ENCODE measurements around the gene AGPAT1.

AGPAT1 gene

DNA sequence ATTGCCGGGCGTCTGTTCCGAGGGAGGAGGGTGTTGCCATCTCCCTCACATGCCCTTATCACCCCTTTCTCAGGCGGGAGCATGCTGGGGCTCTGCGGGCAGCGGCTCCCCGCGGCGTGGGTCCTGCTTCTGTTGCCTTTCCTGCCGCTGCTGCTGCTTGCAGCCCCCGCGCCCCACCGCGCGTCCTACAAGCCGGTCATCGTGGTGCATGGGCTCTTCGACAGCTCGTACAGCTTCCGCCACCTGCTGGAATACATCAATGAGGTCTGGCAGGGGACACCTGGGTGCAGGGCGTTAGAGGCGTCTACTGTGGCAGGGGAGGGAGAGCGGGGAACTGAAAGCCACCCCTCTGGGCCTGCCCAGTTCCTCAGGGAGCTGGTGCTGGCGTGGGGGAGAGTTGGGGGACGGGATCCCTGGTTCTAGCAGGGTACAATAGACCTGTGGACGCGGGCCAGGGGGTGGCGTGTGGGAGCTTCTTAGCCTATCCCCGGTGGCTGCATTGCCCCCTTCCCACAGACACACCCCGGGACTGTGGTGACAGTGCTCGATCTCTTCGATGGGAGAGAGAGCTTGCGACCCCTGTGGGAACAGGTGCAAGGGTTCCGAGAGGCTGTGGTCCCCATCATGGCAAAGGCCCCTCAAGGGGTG lies 21.2 kb downstream of the AGPAT1 start:
- Histone ChIP-seq H3K4me1 (ENCODE audit: control insufficient read depth in 1 of 2, insufficient read depth in 2 of 2, low read length in 2 of 2) (peaks cover 20 to 32% of the 10 kb centered on the region in 2 donors), H3K4me3 (ENCODE audit: low read depth in 1 of 2, low read length in 2 of 2) (peak overlapping the region; percentile 87 to 98), H3K9me3 (ENCODE audit: control insufficient read depth in 1 of 2, low read length in 2 of 2) (no peaks in the 10 kb centered on the region), H3K27ac (ENCODE audit: low read depth, low read length) (peak overlapping the region; percentile 85), H3K9ac (ENCODE audit: low read depth in 1 of 2, low read length in 2 of 2) (peak overlapping the region; percentile 86 to 91), H3K27me3 (ENCODE audit: control insufficient read depth in 1 of 2, insufficient read depth in 2 of 2, low read length in 2 of 2) (no peaks in the 10 kb centered on the region), H3K36me3 (ENCODE audit: control insufficient read depth in 1 of 2, insufficient read depth in 2 of 2, low read length in 2 of 2) (peaks cover 14 to 15% of the 10 kb centered on the region in 2 donors)

DNA sequence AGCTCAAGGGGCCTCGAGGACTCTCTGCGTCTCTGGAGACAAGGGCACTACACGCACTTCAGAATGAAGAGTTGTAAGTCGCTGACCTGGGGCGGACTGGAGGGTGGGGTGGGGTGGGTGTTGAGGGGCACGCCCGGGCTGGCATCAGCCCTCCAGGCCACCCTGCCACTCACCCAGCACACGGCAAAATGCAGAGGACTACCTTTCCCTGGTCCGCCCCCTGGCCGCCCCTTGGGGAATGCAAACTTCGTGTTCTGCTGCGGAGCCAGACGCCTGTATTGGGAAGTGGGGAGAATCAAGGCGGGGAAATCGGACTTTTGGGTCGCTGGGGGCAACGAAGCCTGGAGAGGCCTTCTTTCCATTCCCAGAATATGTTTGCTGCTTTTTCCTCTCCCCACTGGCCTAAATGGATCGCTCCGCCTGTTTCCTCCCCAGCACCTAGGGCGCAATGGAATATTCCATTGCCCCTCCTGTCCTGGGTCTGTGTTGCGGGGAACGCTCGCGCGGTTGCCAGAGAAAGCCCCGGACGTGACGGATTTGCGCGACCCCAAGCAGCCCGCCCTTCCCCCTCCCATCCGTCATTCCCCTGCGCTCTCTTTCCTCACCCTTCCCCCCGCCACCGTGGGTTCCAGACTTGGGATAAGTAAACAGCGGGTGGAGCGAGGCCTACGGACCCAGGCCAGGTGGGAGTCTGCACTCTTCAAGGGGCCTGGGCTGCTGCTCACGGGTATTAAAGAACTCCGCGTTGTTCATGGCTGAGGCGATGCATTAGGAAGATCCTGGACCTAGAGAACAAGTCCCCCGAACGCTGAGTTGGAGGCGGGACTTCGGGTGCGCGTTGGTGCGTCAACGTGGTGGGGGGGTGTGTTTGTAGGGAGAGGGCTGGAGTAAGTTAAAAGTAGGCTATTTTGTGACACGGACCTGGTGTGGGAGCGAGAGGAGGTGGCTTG lies 22.0 kb downstream of the AGPAT1 start, which contains the start of gene PPT2:
PPT2 (plus strand) TSS at position 578 of the 950 bp plus-strand sequence. CDS start 454 bp downstream, outside the sequence.
- H3K4me3 ChIP-seq (ENCODE audit: low read depth in 1 of 2, low read length in 2 of 2): peak within 1 kb of the TSS; percentile 87 to 98
- H3K9ac ChIP-seq (ENCODE audit: low read depth in 1 of 2, low read length in 2 of 2): peak within 1 kb of the TSS; percentile 86 to 91
- H3K27me3 ChIP-seq (ENCODE audit: control insufficient read depth in 1 of 2, insufficient read depth in 2 of 2, low read length in 2 of 2): no peaks in the 10 kb centered on the region
- H3K9me3 ChIP-seq (ENCODE audit: control insufficient read depth in 1 of 2, low read length in 2 of 2): no peaks in the 10 kb centered on the region
- peaks cover 14 to 15% of the 10 kb centered on the region in 2 donors for H3K36me3 ChIP-seq (ENCODE audit: control insufficient read depth in 1 of 2, insufficient read depth in 2 of 2, low read length in 2 of 2)
- H3K4me1 ChIP-seq (ENCODE audit: control insufficient read depth in 1 of 2, insufficient read depth in 2 of 2, low read length in 2 of 2): peaks cover 20 to 32% of the 10 kb centered on the region in 2 donors
- peak within 1 kb of the TSS; percentile 85 for H3K27ac ChIP-seq (ENCODE audit: low read depth, low read length)

DNA sequence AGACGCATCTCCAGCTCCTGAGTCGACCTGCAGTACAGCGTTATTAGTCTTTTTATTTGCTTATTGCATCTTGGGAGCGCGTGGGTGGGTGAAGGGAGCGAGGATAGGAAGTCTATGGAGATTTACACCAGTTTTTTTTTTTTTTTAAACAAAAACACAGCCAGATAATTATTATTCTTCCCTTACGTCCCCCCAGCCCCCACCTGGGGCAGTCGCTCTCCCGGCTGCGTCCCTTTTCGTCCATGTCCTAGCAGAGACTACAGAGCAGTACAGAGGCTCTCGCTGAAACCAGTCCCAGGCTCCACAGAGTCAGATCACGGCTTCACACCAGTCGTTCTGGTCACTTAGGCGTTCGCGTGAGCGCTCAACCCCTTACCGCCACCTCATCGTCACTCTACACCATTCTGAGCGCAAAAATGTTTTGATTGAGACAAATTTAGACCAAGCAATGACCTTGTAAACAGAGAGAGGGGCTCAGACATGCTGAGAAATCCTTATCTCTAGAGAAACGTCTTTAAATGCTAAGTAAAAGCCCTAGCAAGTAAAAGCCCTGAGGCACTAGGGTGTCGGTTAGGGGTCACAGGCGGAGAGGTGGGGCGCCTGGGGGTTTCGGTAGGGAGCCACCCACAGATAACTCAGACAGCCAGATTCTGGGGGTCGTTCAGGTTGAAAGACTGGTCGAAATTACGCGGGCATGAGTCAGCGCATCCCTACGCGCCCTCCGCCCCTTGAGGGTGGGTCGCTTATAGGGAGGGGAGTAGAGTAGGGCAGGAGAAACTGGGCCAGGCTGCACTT lies 22.9 kb downstream of the AGPAT1 start:
- Histone ChIP-seq H3K9me3 (ENCODE audit: control insufficient read depth in 1 of 2, low read length in 2 of 2) (no peaks in the 10 kb centered on the region), H3K27me3 (ENCODE audit: control insufficient read depth in 1 of 2, insufficient read depth in 2 of 2, low read length in 2 of 2) (no peaks in the 10 kb centered on the region), H3K27ac (ENCODE audit: low read depth, low read length) (peak overlapping the region; percentile 85), H3K4me3 (ENCODE audit: low read depth in 1 of 2, low read length in 2 of 2) (peak overlapping the region; percentile 87 to 98), H3K9ac (ENCODE audit: low read depth in 1 of 2, low read length in 2 of 2) (peak overlapping the region; percentile 86 to 91), H3K36me3 (ENCODE audit: control insufficient read depth in 1 of 2, insufficient read depth in 2 of 2, low read length in 2 of 2) (peaks cover 7 to 9% of the 10 kb centered on the region in 2 donors), H3K4me1 (ENCODE audit: control insufficient read depth in 1 of 2, insufficient read depth in 2 of 2, low read length in 2 of 2) (peaks cover 20 to 32% of the 10 kb centered on the region in 2 donors)

DNA sequence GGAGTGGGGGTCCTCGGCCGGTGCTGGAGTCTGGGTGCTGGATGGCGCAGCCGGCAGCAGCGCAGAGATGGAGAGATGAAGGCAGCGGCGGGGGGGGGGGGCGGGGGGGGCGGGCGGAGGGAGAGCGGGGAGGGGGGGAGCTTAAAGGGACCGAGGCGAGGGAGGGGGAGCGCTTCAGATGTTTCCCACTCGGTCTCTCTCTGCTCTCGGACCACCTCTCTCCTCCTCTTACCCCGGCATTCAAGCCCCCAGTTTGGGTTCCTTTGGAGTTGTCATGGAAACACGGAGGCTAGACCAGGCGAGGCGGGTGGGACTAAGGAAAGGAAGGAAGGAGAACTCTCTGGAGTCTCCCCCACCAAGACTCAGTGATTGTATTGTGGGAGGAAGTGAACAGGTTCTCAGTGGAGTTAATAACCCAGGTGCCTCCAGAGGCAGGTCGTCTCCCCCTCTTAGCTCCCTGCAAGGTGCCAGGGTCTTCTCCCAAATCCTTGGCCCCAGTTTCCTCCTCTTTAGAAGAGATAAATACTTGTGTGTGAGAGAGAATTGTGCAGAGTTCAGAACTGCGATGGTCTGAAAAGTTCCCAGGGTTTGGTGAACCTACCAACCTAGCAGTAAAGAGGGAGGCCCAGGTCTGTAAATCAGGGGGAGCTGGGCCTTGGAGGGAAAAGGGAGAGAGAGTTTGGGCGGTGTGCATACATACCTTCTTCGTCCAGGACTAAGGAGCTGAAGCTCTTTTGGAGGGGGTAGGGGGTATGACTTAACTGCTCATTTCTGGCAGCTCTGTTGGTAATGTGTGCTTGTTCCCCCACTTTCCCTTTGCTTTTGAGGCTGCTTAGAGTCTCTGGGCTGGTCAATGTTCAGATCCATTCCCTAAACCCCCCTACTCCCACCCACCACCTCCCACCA lies 23.8 kb downstream of the AGPAT1 start, which contains the start of gene PRRT1:
PRRT1 (minus strand) TSS at position 77 of the 906 bp plus-strand sequence. CDS start 112 bp downstream, outside the sequence.
- no peak within 1 kb of the TSS for H3K27ac ChIP-seq (ENCODE audit: low read depth, low read length)
- H3K9me3 ChIP-seq (ENCODE audit: control insufficient read depth in 1 of 2, low read length in 2 of 2): no peaks in the 10 kb centered on the region
- peak within 1 kb of the TSS; percentile 87 to 98 for H3K4me3 ChIP-seq (ENCODE audit: low read depth in 1 of 2, low read length in 2 of 2)
- H3K27me3 ChIP-seq (ENCODE audit: control insufficient read depth in 1 of 2, insufficient read depth in 2 of 2, low read length in 2 of 2): no peaks in the 10 kb centered on the region
- peaks cover 20 to 32% of the 10 kb centered on the region in 2 donors for H3K4me1 ChIP-seq (ENCODE audit: control insufficient read depth in 1 of 2, insufficient read depth in 2 of 2, low read length in 2 of 2)
- H3K9ac ChIP-seq (ENCODE audit: low read depth in 1 of 2, low read length in 2 of 2): peak within 1 kb of the TSS; percentile 86 to 91
- peaks cover 0 to 3% of the 10 kb centered on the region in 2 donors for H3K36me3 ChIP-seq (ENCODE audit: control insufficient read depth in 1 of 2, insufficient read depth in 2 of 2, low read length in 2 of 2)

DNA sequence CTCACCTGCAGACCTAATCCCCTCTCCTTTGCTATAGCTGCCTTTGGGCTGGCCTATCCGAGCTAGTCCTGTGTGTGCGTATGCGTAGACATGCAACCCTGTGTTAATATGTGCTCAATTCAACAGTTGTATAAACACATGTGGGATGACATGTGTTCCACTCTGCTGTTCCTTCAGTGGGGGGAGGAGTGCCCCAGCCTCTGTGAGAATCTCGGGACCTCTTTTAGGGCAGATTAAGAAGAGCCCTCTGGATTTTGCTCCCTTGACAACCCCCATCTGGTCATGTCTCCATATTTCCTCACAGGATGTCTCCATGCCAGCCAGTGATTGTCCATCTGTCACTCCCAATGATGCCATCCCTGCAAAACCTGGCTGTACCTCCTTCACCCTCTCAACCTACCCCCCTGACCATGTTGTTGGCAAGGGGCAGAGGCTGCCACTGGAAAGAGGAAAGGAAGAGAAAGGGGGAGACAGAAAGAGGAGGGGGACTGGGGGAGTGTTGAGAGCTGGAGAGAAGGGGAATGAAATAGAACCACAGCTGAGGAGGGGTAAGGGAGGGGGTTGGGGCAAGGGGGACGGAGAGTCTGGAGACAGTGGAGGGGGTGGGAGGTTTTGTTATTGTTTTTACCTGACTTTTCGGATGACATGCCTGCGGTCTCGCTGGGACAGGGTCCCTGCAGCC lies 24.6 kb downstream of the AGPAT1 start:
- Histone ChIP-seq H3K4me1 (ENCODE audit: control insufficient read depth in 1 of 2, insufficient read depth in 2 of 2, low read length in 2 of 2) (peaks cover 20 to 32% of the 10 kb centered on the region in 2 donors), H3K27me3 (ENCODE audit: control insufficient read depth in 1 of 2, insufficient read depth in 2 of 2, low read length in 2 of 2) (no peaks in the 10 kb centered on the region), H3K9me3 (ENCODE audit: control insufficient read depth in 1 of 2, low read length in 2 of 2) (no peaks in the 10 kb centered on the region), H3K9ac (ENCODE audit: low read depth in 1 of 2, low read length in 2 of 2) (no peak overlapping the region), H3K36me3 (ENCODE audit: control insufficient read depth in 1 of 2, insufficient read depth in 2 of 2, low read length in 2 of 2) (peaks cover 0 to 3% of the 10 kb centered on the region in 2 donors), H3K27ac (ENCODE audit: low read depth, low read length) (no peak overlapping the region), H3K4me3 (ENCODE audit: low read depth in 1 of 2, low read length in 2 of 2) (peak overlapping the region; percentile 34 to 45)

DNA sequence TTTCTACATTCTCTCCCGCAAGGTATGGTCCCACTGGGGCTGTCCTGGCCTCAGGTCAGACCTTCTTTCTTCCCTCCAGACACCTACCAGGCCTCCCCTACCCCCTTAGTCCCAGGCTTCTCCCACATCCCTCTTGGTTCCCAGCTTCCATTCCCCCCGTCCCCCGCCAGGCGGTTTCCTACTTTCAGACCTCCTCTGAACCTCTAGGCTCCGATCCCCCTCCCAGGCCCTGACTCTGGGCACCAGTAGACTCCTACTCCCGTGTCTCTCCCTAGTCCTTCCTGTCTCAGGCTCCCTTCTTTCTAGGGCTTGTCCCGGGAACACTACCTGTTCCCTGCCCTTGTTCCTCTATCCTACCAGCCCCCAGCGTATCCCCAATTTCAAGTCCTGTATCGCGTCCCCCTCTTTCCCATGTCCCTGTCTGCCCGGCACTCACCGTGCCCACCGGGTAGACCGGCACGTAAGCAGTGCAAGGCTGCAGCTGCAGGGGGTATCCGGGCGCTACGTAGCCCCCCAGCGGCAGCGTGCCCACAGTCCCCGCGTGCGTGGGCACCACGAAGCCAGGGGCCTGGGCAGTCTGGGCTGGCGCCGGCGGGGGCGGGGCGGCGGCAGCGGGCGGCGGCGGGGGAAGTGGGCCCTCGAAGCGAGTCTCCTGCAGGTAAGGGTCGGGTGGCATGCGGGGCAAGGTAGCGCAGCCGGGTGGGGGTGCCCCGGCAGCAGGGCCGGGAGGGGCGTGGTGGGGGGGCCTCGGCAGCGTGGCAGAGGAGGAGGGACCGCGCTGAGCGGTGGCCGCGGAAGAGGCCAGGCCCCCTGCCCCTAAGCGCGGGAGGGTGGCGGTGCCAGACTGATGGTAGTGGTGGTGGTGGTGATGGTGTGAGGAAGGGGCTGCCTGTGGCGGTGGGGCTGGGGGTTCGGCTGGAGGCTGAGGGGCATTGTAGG lies 25.7 kb downstream of the AGPAT1 start:
- Histone ChIP-seq H3K4me3 (ENCODE audit: low read depth in 1 of 2, low read length in 2 of 2) (no peak overlapping the region), H3K27ac (ENCODE audit: low read depth, low read length) (no peak overlapping the region), H3K27me3 (ENCODE audit: control insufficient read depth in 1 of 2, insufficient read depth in 2 of 2, low read length in 2 of 2) (no peaks in the 10 kb centered on the region), H3K4me1 (ENCODE audit: control insufficient read depth in 1 of 2, insufficient read depth in 2 of 2, low read length in 2 of 2) (peaks cover 16 to 25% of the 10 kb centered on the region in 2 donors), H3K9ac (ENCODE audit: low read depth in 1 of 2, low read length in 2 of 2) (no peak overlapping the region), H3K9me3 (ENCODE audit: control insufficient read depth in 1 of 2, low read length in 2 of 2) (no peaks in the 10 kb centered on the region), H3K36me3 (ENCODE audit: control insufficient read depth in 1 of 2, insufficient read depth in 2 of 2, low read length in 2 of 2) (no peaks in the 10 kb centered on the region)

DNA sequence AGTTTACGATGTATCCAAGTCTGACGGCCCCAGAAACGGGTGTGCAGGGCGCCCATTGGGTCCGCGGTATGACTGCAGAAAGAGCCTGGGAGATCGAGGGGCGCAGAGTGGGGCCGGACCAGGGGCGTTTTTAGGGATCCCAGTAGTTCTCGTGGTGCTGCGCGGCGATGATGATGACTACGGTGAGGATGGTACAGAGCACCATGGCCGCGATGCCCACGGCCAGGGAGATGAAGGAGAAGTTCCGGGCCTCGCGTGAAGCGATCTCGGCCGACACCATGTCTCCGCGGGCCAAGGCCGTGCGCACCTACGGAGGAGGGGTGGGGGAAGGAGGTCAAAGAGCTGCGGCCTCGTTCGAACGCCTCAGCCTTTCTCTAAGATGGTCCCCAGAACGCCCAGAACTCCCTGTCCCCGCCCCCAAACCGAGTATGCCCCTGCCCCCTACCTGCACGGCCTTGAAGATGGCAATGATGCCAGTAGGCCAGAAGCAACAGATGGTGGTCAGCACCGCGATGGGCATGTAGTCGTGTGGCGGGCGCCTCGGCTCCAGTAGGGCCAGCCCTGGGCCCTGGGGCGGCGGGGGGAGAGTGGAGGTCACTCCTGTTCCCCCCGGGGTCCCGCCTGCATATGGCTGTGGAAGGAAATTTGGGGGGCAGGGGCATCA lies 26.7 kb downstream of the AGPAT1 start:
- no peak overlapping the region for H3K9ac ChIP-seq (ENCODE audit: low read depth in 1 of 2, low read length in 2 of 2)
- H3K9me3 ChIP-seq (ENCODE audit: control insufficient read depth in 1 of 2, low read length in 2 of 2): no peaks in the 10 kb centered on the region
- no peak overlapping the region for H3K27ac ChIP-seq (ENCODE audit: low read depth, low read length)
- H3K27me3 ChIP-seq (ENCODE audit: control insufficient read depth in 1 of 2, insufficient read depth in 2 of 2, low read length in 2 of 2): no peaks in the 10 kb centered on the region
- peaks cover 12 to 16% of the 10 kb centered on the region in 2 donors for H3K4me1 ChIP-seq (ENCODE audit: control insufficient read depth in 1 of 2, insufficient read depth in 2 of 2, low read length in 2 of 2)
- no peaks in the 10 kb centered on the region for H3K36me3 ChIP-seq (ENCODE audit: control insufficient read depth in 1 of 2, insufficient read depth in 2 of 2, low read length in 2 of 2)
- H3K4me3 ChIP-seq (ENCODE audit: low read depth in 1 of 2, low read length in 2 of 2): peak overlapping the region; percentile 66 to 67
